OCI-M2 (cell line): ENCODE measurements around the gene SH3BP1.

Experiments
- DNase-seq: peaks from one replicate; lab custom pipeline; 2025; ENCODE audit not compliant: unreplicated experiment; lab: John Stamatoyannopoulos, UW

SH3BP1 gene

DNA sequence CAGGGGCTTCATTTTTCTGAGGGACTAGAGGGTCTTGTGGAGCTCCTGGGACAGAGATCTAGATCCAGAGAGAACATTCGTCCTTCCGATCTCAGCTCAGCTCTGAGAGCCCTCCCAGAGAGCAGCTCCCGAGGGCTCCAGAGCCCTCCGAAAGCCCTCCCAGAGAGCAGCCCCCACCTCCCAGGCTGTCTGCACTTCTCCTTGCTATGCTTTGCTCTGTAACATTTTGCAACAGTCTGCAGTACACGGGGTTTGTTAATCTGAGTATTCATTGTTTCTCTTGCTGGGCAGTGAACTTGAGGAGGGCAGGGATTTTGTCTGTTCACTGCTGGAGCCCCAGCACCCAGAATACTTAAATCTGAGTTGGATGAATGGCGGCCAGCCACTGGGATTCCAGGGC, 28.3 kb upstream of the SH3BP1 start:
- no peak for DNase-seq

DNA sequence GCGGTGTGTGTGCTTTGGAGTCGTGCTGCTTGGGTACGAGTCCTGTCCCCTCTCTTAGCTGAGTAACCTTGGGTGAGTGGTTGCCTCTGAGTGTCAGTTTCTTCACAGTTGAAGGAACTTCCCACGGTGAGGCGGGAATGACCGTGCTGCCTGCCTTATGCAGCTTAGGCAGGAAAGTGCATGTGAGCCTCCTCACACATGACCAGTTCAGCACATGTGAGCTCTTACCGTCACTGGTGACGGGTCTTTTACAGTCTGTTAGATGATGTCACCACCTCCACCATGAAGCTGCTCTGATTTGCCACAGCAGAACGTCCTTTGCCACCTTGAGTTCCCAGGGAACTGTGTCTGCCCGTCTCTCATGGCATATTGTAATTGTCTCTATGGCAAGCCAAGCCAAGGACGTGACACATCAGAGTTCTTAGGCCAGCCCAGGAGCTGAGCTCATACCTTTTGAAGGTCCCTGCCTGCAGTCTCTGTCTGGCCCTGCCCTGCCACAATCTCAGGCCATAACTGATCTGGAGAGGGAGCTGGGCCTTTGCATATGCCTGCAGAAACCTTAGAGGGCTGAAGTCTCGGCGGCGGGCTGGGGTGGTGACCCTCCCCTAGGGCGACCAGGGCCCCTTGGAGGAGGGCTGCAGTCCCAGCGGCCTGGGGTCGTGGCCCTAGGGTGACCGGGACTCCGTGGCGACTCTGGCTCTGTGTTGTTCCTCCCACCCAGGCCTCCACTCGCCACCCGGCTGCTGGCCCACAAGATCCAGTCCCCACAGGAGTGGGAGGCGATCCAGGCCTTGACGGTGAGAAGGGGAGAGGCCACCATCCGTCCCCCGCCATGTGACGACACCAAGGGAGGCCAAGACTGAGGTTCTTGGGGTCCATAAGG, 23.0 kb upstream of the SH3BP1 start:
- DNase-seq: no peak

DNA sequence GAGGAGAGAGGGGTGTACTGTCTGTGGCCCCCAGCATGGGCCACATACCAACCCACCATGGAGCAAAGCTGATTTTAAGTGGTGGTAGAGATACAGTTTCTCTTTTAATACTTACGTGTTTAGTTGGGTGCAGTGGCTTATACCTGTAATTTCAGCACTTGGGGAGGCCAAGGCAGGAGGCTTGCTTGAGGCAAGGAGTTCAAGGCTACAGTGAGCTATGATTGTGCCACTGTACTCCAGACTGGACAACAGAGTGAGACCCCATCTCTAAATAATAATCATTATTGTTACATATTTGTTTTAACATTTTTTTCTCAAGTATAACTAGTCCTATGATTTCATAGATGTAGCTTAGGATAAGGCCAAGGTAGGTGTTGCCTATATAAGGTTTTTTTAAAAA, 22.0 kb upstream of the SH3BP1 start:
- DNase-seq: no peak

DNA sequence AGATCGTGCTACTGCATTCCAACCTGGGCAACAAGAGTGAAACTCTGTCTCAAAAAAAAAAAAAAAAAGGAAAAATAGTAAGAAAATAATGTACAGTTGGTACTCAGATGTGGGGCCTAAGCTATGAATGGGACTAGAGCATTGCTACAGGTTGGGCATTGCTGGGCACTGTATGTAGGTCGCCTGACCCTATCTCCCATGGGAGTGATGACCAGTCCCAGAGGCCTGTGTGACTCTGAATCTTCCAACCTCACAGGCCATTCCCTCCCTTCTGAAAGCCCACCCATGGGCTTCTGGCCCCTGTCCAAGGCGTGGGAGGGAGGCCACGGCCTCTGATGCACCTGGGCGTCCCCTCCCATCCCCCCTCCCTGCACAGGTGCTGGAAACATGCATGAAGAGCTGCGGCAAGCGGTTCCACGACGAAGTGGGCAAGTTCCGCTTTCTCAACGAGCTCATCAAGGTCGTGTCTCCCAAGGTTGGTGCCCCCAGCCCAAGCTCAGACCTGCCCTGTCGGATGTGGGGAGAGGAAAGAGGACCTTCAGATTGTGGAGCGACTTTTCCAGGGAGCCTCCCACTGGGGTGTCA, 21.3 kb upstream of the SH3BP1 start:
- DNase-seq: no peak

DNA sequence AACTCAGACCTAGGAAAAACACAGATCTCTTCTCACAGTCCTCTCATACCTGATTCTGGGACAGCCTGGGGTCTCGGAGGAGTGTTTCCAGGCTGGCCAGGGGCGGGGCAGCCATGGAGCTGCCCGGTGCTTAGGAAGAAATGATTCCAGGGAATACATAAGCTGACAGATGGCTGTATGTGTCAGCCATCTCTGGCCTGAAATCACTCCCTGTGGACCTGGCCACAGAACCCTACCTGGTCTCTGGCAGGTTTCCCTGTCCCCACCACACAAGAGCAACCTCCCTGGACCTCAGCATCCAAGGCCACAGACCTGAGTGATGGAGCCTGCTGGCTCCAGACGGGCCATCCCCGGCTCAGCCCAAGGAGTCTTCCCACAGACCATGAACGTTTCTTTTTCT, 20.8 kb upstream of the SH3BP1 start:
- no peak for DNase-seq

DNA sequence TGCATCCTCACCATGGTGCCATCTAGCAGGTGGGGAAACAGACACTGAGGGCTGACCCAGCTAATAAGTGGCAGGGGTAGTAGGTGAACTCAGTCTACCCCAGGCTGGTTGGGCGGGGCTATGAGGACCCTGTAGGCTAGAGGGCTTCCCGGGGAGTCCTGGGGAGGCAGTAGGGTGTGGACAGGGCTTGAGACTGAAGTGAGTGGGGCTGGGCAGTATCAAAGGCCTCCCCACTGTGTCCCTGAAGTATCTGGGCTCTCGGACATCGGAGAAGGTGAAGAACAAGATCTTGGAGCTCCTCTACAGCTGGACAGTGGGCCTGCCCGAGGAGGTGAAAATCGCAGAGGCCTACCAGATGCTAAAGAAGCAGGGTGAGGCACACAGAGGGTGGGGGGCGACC, 19.5 kb upstream of the SH3BP1 start:
- no peak for DNase-seq

DNA sequence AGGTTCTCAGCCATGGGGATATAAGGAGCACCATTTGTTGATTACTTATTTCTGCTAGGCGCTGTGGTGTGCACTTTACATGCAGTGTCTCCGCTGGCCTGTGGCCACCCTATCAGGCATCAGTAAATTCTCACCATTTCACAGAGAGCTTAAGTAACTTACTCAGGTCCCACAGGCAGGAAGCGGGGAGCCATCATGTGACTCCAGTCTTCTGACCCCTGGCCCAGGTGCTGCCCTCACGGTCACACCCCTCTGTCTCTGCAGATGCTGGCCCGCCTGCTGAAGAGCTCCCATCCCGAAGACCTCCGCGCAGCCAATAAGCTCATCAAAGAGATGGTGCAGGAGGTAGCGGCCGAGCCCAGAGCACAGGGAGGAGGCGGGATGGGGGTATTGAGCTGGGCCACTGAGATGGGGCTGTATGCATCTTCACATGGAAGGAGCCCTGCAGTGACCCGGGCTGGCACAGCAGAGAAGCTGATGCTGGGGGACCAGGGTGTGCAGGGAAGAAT, 18.1 kb upstream of the SH3BP1 start:
- no peak for DNase-seq

DNA sequence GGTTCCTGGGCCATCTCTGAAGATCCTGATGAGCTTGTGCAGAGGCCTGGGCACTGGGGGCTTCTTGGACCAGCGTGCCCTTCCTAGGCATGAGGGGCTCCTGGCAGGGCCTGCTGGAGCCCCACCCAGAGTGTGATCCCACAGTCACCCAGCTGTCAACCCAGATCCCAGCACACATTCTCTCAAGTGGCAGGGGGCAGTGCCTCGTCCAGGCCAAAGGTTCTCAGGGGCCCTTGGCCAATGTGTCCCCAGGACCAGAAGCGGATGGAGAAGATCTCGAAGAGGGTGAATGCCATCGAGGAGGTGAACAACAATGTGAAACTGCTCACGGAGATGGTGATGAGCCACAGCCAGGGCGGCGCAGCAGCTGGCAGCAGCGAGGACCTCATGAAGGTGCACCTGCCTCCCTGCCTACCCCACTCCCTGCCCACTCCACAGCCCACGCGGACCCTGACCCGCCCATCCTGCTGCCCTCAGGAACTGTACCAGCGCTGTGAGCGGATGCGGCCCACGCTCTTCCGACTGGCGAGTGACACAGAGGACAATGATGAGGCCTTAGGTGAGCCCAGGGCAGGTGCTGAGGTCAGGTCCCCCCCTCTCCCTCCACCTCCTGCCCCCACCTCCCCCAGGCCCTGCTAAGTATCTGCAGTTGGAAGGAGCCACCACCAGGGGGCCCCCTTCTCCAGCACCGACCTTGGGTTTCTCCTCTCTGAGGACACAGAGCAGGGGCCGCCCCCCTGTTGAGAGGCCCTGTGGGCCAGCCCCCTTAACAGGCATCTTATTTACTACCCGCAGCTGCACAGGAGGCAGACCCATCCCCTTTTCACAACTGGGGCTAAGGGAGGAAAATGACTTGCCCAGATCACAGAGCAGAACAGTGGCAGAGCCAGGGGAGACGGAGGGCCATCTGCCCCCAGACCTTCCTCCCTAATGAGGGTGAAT, 16.1 kb upstream of the SH3BP1 start:
- no peak for DNase-seq

DNA sequence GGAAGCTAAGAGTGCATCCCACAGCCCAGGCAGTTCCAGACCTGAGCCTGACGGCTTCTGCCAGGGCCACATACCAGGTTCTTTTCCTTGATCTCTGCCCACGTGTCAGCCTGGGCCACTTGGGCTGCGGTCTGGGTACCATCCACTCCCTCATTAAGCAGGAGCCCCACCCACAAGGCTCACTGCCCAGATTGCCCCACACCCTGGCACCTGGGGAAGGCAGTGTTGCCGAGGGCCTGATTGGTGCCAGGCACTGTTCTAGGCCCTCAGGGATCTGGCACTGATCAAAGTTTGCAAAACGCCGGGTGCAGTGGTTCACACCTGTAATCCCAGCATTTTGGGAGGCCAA, 15.5 kb upstream of the SH3BP1 start:
- DNase-seq: no peak

DNA sequence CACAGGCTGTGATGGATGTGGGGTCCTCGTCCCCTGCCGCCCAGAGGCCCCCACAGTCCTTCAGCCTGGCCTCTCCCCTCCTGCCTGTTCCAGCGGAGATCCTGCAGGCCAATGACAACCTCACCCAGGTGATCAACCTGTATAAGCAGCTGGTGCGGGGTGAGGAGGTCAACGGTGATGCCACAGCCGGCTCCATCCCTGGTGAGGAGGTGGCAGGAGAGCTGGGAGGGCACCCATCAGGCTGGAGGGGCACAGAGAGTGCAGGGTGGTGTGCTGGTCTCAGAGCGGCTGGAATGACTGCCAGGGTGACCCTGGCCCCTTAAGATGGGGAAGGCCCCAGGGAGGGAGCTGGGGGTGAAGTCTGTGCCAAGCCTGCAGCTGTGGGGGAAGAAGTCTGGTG, 14.6 kb upstream of the SH3BP1 start:
- no peak for DNase-seq

DNA sequence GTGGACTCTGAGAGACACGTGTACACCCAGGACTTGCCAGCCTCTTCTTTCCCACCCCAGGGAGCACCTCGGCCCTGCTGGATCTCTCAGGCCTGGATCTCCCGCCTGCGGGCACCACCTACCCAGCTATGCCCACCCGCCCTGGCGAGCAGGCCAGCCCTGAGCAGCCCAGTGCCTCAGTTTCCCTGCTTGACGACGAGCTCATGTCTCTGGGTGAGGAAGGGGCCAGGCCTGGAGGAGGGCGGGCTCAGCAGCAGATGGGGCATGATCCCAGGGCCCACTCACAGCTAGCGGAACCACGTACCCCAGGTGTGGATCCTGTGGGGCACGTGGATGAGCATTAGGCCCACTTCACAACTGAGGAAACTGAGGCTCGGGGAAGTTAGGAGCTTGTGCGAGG, 13.7 kb upstream of the SH3BP1 start:
- no peak for DNase-seq

DNA sequence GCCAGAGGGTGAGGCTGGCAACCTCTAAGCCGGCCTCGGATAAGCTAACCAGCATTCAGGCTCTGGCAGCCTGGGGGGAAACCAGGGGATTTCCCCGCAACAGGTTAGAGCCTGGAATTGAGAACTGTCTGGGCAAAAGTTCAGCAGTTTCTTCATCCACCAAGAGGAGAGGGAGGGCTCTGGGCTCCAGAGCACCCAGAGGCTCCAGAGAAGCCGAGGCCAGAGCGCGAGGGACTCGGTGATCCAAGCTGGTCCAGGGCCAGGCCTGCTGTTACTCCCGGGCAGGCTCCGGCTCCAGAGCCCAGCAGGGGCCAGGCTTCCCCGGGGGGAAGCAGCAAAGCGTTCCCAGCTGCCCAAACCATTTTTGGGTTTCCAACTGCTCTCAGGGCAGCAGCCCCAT, 13.3 kb upstream of the SH3BP1 start:
- no peak for DNase-seq

DNA sequence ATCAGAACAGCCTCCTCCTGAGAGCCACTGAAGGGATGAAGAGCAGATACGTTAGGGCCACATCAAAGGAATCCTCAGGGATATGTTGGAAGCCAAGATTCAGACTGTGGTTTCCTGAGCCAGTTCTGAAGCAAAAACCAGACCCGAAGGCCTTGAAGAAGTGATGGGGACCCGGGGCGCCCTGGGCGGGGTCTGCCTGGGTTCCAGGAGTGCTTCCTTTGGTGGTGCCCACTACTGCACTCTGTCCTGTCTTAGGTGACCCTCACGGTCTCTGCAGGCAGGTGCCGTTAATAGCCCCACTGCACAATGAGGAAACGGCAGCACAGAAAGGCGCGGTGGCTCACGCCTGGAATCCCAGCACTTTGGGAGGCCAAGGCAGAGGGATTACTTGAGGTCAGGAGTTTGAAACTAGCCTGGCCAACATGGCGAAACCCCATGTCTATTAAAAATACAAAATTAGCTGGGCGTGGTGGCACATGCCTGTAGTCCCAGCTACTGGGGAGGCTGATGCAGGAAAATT, 12.9 kb upstream of the SH3BP1 start:
- DNase-seq: no peak

DNA sequence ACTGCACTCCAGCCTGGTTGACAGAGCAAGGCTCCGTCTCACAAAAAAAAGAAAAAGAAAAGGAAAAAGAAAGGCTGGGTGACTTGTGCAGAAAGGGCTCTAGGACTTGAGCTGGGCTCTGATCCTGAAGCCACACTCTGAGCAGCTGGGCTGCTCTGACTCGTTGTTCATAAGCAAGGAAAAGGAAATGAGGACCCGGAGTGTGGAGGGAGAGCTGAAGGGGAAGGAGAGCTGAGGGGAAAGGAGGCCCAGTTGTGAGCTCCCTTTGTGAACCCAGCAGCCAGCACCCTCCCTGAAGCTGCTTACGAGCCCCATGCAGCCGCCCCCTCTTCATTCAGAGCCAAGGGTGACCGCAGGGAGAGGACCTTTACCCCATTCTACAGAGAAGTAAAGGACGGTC, 12.3 kb upstream of the SH3BP1 start:
- DNase-seq: no peak

DNA sequence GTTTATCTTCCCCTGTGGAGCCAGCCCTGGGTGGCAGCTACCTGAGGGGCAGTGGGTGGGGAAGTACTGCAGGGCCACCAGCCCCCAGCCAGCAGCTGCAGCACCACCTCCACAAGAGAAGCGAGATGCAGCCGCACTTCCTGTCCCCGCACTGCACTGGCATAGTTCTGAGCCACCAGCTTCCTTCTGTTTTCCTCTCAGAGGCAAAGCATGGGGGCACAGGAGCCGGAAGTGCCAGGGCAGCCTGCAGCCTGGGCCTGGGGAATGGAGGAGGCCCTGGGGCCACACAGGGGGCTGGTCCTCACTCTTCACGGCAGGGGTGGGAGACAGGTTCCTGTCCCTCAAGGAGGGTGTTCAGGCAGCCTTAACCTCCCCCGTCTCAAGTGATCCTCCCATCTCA, 11.9 kb upstream of the SH3BP1 start:
- no peak for DNase-seq

DNA sequence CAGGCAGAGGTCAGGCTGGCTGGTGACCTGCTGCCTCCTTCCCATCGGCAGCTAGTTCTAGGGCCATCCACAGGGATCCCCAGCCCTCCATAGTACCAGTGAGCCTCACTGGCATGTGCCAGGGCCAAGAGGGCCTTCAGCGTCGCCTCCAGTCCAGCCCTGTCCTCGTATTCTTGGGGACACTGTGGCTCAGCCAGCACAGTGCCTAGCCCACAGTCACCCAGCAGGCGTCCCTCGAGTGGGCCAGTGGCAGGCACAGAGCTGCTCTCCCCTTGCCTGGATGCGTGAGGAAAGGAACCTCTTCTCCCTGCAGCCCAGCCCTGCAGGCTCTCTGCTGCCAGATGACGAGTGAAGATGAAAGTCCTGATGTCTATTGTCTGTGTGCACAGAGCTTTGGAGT, 10.6 kb upstream of the SH3BP1 start:
- DNase-seq: no peak

DNA sequence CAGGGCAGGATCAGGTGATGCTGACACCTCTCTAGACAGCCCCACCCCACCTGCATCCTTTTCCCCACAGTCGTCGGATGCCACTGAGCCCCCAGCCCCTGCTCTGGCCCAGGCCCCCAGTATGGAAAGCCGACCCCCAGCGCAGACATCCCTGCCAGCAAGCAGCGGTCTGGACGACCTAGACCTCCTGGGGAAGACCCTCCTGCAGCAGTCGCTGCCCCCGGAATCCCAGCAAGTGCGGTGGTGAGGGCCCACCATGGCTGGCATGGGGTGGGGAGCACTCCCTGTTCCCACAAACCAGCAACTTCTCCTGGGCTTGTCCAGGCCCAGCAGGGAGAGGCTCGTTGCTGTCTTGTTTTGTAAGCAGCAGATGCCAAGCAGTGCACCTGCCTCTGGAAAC, 9.5 kb upstream of the SH3BP1 start:
- DNase-seq: no peak

DNA sequence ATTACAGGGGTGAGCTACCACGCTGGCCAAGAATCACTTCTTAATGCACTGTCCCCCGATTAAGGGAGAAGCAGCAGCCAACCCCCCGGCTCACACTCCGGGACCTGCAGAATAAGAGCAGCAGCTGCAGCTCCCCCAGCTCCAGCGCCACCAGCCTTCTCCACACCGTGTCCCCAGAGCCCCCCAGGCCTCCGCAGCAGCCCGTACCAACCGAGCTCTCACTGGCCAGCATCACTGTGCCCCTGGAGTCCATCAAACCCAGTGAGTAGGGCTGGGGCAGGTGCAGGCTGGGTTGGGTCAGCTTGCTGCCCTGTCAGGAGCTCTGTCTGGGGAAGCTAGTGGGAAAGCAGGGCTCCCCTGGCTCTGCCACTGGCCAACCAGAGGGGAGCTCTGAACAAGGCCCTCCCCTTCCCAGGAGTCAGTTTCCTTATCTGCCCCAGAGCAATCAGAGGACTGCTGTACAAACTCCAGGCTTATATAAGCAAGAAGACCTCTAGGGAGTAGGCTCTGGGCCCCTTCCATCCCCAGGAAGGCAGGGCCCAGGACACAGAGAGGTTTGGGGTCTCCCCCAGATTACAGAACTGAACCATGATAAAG, 8.5 kb upstream of the SH3BP1 start:
- no peak for DNase-seq

DNA sequence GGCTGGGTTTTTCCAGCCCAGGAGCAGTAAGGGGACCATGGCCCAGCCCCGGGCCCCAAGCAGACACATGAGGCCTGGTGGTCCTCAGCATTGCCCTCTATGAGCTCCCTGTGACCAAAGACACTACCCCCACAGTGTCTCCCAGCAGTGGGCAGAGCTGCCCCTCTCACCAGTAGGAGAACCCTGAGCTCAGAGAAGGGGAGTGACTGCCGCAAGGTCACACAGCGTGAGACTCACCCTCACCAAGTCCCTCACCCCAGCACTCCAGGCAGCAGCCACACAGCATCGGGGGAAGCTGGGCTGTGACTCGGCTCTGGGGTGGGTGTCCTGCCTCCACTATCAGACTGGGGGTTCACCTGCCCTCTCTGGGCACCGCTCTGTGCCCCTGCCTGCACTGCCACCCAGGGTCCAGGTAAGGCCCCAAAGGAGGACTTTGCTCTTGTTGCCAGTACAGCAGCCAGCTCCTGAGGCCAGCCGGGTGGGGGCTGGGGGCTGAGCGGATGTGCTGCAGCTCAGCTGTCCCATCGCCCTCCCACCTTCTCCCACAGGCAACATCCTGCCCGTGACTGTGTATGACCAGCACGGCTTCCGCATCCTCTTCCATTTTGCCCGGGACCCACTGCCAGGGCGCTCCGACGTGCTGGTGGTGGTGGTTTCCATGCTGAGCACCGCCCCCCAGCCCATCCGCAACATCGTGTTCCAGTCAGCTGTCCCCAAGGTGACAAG, 7.9 kb upstream of the SH3BP1 start:
- DNase-seq: no peak
